Panc1 (cell line): ENCODE data around the gene HADHB. TPM values are rescaled to one million over a fixed set of nuclear protein-coding genes. Genes with fewer than 3 reads are reported as not detected.

Source experiments
- ATAC-seq: fragments of 200-7000 bp; cut with Tn5 transposase; 2 replicates; pipeline ENCODE4 v1.9.1; 2020; ENCODE audit warnings: mild to moderate bottlenecking, moderate library complexity
- BruUV-seq: library from RNA; stranded (reverse); fragments of 400-500 nt; replicated peaks from 2 replicates; lab custom pipeline; 2021; lab: Mats Ljungman, UMichigan
- CTCF ChIA-PET: fragments of 300-600 bp; sonication (Branson Sonifier 250); formaldehyde crosslinking; loops from one replicate; lab custom pipeline; 2022; ENCODE audit warnings: antibody characterized with exemption; lab: Charles Lee
- POLR2A ChIA-PET: fragments of 300-600 bp; sonication (Branson Sonifier 250); formaldehyde crosslinking; loops from one replicate; lab custom pipeline; 2022; ENCODE audit warnings: antibody characterized with exemption; lab: Charles Lee
- DNase-seq: peaks from one replicate; pipeline ENCODE4 v3.0.0-alpha.2; 2010; ENCODE audit warnings: low read depth, low spot score
- H3K27ac ChIP-seq: 2 replicates; pipeline ENCODE4 v1.5.1; 2011; ENCODE audit warnings: mild to moderate bottlenecking, low read length, inconsistent platforms
- H3K27me3 ChIP-seq: fragments of 200-500 bp; sonication (Bioruptor generic); 2 replicates; pipeline ENCODE4 v1.6.0; 2014; ENCODE audit warnings: low read length, inconsistent platforms; ENCODE audit not compliant: control insufficient read depth, insufficient read depth
- H3K36me3 ChIP-seq: fragments of 200-500 bp; sonication (Bioruptor generic); 2 replicates; pipeline ENCODE4 v1.5.1; 2014; ENCODE audit warnings: inconsistent platforms, mild to moderate bottlenecking, low read length, moderate library complexity; ENCODE audit not compliant: control insufficient read depth, insufficient read depth
- H3K4me1 ChIP-seq: 2 replicates; pipeline ENCODE4 v1.5.1; 2011; ENCODE audit warnings: inconsistent platforms, mild to moderate bottlenecking, low read length, moderate library complexity; ENCODE audit not compliant: control insufficient read depth, insufficient read depth
- H3K4me3 ChIP-seq, 2 experiments: 2 replicates each; pipeline ENCODE4 v1.5.1; 2011 to 2012; ENCODE audit warnings: low read depth in 2 of 2, low read length in 2 of 2, mild to moderate bottlenecking in 2 of 2, inconsistent platforms in 1 of 2, moderate library complexity in 1 of 2
- H3K9me3 ChIP-seq: fragments of 200-500 bp; sonication (Bioruptor generic); 2 replicates; pipeline ENCODE4 v1.5.1; 2014; ENCODE audit warnings: low read depth, mild to moderate bottlenecking, inconsistent platforms, low read length, moderate library complexity; ENCODE audit not compliant: control insufficient read depth, insufficient read depth
- POLR2AphosphoS5 ChIP-seq: IDR thresholded peaks from 2 replicates; pipeline ENCODE4 v1.6.1; 2012; ENCODE audit warnings: mild to moderate bottlenecking, low read depth, low read length, moderate library complexity
- SIN3A ChIP-seq: IDR thresholded peaks from 2 replicates; pipeline ENCODE4 v1.6.1; 2012; ENCODE audit warnings: low read depth, mild to moderate bottlenecking, low read length, moderate library complexity, borderline replicate concordance; ENCODE audit not compliant: insufficient read depth
- TCF7L2 ChIP-seq: IDR thresholded peaks from 2 replicates; pipeline ENCODE4 v1.6.1; 2011; ENCODE audit warnings: mild to moderate bottlenecking, low read depth, low read length, inconsistent platforms
- in situ Hi-C: cut with HindIII; loops from 2 replicates; pipeline ENCODE4 v1.10.0; 2016; ENCODE audit warnings: low sequenced_read_pairs, low pct_unique_long_range_greater_than_20kb
- intact Hi-C: fragments of 100-400 bp; cut with micrococcal nuclease; formaldehyde crosslinking; loops from one replicate; pipeline ENCODE4 v1.10.0; 2022; ENCODE audit not compliant: unreplicated experiment
- total RNA-seq: library from RNA; stranded (reverse); gene quantifications from one replicate; pipeline ENCODE4 v1.2.1, GENCODE V29; 2021; ENCODE audit not compliant: unreplicated experiment
- TF ChIP-seq, protein P1 (sequence below): fragments of 450-650 bp; IDR thresholded peaks from 2 replicates; pipeline ENCODE4 v1.5.1; 2017; ENCODE audit warnings: mild to moderate bottlenecking
- TF ChIP-seq, protein P2 (sequence below), 2 experiments: IDR thresholded peaks; 2 replicates each; pipeline ENCODE4 v1.6.1; 2011 to 2012; ENCODE audit warnings: low read depth in 2 of 2, control low read depth in 1 of 2, low read length in 1 of 2, mild to moderate bottlenecking in 1 of 2, moderate library complexity in 1 of 2; ENCODE audit not compliant: insufficient read depth in 1 of 2

HADHB gene
- total RNA-seq, 1 experiment from 2014 or later: 106 TPM

DNA sequence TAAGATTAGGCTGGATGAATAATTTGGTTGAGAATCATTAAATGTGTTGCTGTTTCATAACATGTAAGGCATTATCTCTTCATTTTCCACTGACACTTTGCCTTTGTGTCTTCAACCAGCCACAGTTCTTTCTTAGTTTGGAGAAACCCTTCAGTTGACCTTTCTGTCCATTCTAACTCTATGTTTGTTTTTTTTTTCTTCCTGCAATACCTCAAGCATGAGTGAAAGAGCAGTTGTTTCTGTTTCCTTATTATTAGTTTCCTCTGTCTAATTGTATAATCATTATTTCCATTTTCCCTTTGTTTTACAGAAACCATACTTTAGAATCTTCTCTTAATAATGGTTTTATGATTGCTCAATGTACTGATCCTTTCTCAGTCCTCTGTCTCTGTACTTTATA lies 25.6 kb downstream of the HADHB start:
- no peaks in the 10 kb centered on the region for H3K36me3 ChIP-seq
- POLR2A ChIA-PET: interaction anchor here (0.7 kb wide), 1 partner anchor 27 kb away, joined by 4 read pairs; no protein-coding TSS in a partner anchor
- no peak overlapping the region for H3K4me3 ChIP-seq
- CTCF ChIA-PET: no interaction called here
- no peak for DNase-seq
- in situ Hi-C loops: no loop called here
- no peak overlapping the region for H3K27ac ChIP-seq
- ATAC-seq: no peak
- BruUV-seq: no TSS peak
- TF ChIP-seq TCF7L2 (no peak), POLR2AphosphoS5 (no peak), SIN3A (no peak)
- TF ChIP-seq, protein P1, sequence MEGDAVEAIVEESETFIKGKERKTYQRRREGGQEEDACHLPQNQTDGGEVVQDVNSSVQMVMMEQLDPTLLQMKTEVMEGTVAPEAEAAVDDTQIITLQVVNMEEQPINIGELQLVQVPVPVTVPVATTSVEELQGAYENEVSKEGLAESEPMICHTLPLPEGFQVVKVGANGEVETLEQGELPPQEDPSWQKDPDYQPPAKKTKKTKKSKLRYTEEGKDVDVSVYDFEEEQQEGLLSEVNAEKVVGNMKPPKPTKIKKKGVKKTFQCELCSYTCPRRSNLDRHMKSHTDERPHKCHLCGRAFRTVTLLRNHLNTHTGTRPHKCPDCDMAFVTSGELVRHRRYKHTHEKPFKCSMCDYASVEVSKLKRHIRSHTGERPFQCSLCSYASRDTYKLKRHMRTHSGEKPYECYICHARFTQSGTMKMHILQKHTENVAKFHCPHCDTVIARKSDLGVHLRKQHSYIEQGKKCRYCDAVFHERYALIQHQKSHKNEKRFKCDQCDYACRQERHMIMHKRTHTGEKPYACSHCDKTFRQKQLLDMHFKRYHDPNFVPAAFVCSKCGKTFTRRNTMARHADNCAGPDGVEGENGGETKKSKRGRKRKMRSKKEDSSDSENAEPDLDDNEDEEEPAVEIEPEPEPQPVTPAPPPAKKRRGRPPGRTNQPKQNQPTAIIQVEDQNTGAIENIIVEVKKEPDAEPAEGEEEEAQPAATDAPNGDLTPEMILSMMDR: no peak
- TF ChIP-seq, protein P2, sequence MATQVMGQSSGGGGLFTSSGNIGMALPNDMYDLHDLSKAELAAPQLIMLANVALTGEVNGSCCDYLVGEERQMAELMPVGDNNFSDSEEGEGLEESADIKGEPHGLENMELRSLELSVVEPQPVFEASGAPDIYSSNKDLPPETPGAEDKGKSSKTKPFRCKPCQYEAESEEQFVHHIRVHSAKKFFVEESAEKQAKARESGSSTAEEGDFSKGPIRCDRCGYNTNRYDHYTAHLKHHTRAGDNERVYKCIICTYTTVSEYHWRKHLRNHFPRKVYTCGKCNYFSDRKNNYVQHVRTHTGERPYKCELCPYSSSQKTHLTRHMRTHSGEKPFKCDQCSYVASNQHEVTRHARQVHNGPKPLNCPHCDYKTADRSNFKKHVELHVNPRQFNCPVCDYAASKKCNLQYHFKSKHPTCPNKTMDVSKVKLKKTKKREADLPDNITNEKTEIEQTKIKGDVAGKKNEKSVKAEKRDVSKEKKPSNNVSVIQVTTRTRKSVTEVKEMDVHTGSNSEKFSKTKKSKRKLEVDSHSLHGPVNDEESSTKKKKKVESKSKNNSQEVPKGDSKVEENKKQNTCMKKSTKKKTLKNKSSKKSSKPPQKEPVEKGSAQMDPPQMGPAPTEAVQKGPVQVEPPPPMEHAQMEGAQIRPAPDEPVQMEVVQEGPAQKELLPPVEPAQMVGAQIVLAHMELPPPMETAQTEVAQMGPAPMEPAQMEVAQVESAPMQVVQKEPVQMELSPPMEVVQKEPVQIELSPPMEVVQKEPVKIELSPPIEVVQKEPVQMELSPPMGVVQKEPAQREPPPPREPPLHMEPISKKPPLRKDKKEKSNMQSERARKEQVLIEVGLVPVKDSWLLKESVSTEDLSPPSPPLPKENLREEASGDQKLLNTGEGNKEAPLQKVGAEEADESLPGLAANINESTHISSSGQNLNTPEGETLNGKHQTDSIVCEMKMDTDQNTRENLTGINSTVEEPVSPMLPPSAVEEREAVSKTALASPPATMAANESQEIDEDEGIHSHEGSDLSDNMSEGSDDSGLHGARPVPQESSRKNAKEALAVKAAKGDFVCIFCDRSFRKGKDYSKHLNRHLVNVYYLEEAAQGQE (IDR thresholded peaks at IDR 0.05; ENCODE audit: insufficient read depth in 1 of 2, low read depth in 2 of 2, low read length in 1 of 2): no peak
- H3K9me3 ChIP-seq: no peaks in the 10 kb centered on the region
- intact Hi-C loops: no loop called here
- no peaks in the 10 kb centered on the region for H3K27me3 ChIP-seq
- H3K4me1 ChIP-seq: no peaks in the 10 kb centered on the region

DNA sequence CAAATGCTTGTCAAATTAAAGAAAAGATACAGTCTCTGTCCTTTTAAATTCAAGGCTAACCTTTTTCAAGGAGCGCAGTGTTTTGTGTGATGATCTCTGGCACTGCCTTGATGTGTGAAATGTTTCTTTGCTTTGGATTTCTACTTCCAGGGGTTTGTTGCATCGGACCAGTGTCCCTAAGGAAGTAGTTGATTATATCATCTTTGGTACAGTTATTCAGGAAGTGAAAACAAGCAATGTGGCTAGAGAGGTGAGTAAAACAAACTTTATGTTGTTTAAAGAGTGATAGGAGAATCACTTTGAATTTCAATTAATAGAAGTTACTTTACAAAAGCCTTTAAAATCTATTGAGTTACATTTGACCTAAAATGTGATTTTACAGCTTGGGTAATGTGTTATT lies 28.8 kb downstream of the HADHB start:
- no TSS peak for BruUV-seq
- ChIA-PET POLR2A (no interaction called here), CTCF (no interaction called here)
- TF ChIP-seq, protein P2 (IDR thresholded peaks at IDR 0.05; ENCODE audit: insufficient read depth in 1 of 2, low read depth in 2 of 2, low read length in 1 of 2): no peak
- TF ChIP-seq POLR2AphosphoS5 (no peak), SIN3A (no peak), TCF7L2 (no peak)
- TF ChIP-seq, protein P1: no peak
- Histone ChIP-seq H3K9me3 (no peaks in the 10 kb centered on the region), H3K4me1 (no peaks in the 10 kb centered on the region), H3K36me3 (no peaks in the 10 kb centered on the region), H3K4me3 (no peak overlapping the region), H3K27me3 (no peaks in the 10 kb centered on the region), H3K27ac (no peak overlapping the region)
- intact Hi-C loops: no loop called here
- no peak for DNase-seq
- in situ Hi-C loops: no loop called here
- ATAC-seq: no peak
